Measurements from ENCODE around the gene LHPP.

GRCh38 chr10:124660404-124661125 lies 198.9 kb downstream of the LHPP start:
- TF ChIP-seq ZNF274 (IDR thresholded peaks at IDR 0.05; ENCODE audit: low read length) (no peak), ZNF274 (tag by site-specific recombination; IDR thresholded peaks at IDR 0.05; ENCODE audit: borderline replicate concordance) (no peak), ZNF362 (tag by site-specific recombination; IDR thresholded peaks at IDR 0.05) (no peak), ZNF837 (tag by site-specific recombination; IDR thresholded peaks at IDR 0.05) (no peak), ZBTB8A (tag by site-specific recombination; IDR thresholded peaks at IDR 0.05) (no peak), PRDM6 (tag by site-specific recombination; IDR thresholded peaks at IDR 0.05) (no peak), CTCF (tag by site-specific recombination; IDR thresholded peaks at IDR 0.05) (no peak)
